ENCODE measurements around the gene ARHGEF6.

The ARHGEF6 gene

DNA sequence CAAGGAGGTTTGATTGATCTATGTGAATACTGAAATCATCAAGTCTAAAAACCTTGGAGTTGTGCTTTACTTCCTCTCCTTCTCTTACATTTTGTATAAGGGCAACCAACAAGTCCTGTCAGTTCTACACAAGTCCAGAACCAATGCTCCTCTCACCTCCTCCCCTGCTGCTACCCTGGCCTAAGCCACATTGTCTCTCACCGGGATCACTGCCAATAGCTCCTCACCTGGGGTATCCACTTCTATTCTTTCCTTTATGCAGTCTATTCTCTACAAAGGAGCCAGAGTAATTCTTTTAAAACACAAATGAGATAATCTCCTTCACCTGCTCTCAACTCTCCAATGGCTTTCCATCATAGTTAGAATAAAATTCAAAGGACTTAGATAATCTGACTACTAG lies 13.3 kb upstream of the ARHGEF6 start:
- no peak for DNase-seq (ENCODE audit: low read depth)
- TF ChIP-seq MYC (IDR thresholded peaks at IDR 0.05; ENCODE audit: low read depth, low read length) (no peak), POLR2A (IDR thresholded peaks at IDR 0.05; ENCODE audit: extremely low read depth, insufficient read length) (no peak)
- TF ChIP-seq, protein P1, sequence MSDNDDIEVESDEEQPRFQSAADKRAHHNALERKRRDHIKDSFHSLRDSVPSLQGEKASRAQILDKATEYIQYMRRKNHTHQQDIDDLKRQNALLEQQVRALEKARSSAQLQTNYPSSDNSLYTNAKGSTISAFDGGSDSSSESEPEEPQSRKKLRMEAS (IDR thresholded peaks at IDR 0.05; ENCODE audit: low read depth, low read length), result no peak
- TF ChIP-seq, protein P2, sequence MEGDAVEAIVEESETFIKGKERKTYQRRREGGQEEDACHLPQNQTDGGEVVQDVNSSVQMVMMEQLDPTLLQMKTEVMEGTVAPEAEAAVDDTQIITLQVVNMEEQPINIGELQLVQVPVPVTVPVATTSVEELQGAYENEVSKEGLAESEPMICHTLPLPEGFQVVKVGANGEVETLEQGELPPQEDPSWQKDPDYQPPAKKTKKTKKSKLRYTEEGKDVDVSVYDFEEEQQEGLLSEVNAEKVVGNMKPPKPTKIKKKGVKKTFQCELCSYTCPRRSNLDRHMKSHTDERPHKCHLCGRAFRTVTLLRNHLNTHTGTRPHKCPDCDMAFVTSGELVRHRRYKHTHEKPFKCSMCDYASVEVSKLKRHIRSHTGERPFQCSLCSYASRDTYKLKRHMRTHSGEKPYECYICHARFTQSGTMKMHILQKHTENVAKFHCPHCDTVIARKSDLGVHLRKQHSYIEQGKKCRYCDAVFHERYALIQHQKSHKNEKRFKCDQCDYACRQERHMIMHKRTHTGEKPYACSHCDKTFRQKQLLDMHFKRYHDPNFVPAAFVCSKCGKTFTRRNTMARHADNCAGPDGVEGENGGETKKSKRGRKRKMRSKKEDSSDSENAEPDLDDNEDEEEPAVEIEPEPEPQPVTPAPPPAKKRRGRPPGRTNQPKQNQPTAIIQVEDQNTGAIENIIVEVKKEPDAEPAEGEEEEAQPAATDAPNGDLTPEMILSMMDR (IDR thresholded peaks at IDR 0.05; ENCODE audit: low read depth, low read length), result no peak
- no peak overlapping the region for H3K4me3 ChIP-seq (ENCODE audit: low read depth, low read length)

DNA sequence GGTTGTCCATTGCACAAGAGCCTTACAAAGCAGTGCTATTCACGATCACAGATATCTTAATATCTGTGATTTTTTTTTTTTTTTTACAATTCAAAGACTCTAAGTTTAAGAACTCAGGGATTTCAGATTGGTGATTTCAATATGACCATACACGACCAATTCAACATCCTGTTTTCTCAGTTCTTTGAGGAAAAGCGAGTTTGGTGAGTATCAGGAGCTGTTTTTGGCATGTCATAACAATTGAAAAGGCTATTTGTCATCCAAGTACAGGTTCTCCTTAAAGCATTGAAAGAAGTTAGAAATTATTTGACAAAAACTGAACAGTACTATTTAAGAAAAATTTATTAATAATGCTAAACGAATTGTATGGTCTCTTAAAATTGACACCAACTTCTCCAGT lies 9.1 kb upstream of the ARHGEF6 start:
- H3K4me3 ChIP-seq (ENCODE audit: low read depth, low read length), result no peak overlapping the region
- no peak for DNase-seq (ENCODE audit: low read depth)
- TF ChIP-seq MYC (IDR thresholded peaks at IDR 0.05; ENCODE audit: low read depth, low read length) (no peak), POLR2A (IDR thresholded peaks at IDR 0.05; ENCODE audit: extremely low read depth, insufficient read length) (no peak)
- TF ChIP-seq, protein P2 (IDR thresholded peaks at IDR 0.05; ENCODE audit: low read depth, low read length), result no peak
- TF ChIP-seq, protein P1 (IDR thresholded peaks at IDR 0.05; ENCODE audit: low read depth, low read length), result no peak

DNA sequence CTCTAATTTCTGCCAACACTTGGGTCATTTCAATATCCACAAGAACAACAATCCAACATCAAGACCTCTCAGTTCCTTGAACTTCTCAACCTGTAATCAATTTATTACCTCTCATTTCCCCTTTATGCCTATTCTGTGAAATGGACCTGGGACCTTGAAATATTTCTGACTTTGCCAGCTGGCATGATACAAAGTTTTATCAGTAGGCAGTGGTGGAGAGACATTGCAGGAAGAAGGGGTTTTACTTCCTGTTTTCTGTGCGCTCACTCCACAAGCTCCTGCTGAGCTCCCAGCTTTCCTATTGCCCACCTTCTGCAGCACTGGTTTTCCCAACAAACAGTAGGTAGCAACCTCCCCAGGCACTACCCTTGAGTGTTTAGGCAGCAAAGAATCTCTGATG lies 3.5 kb upstream of the ARHGEF6 start:
- peak; percentile 67 for DNase-seq (ENCODE audit: low read depth)
- H3K4me3 ChIP-seq (ENCODE audit: low read depth, low read length), result peak overlapping the region; percentile 21
- TF ChIP-seq POLR2A (IDR thresholded peaks at IDR 0.05; ENCODE audit: extremely low read depth, insufficient read length) (no peak), MYC (IDR thresholded peaks at IDR 0.05; ENCODE audit: low read depth, low read length) (no peak)
- TF ChIP-seq, protein P2 (IDR thresholded peaks at IDR 0.05; ENCODE audit: low read depth, low read length), result no peak
- TF ChIP-seq, protein P1 (IDR thresholded peaks at IDR 0.05; ENCODE audit: low read depth, low read length), result no peak

DNA sequence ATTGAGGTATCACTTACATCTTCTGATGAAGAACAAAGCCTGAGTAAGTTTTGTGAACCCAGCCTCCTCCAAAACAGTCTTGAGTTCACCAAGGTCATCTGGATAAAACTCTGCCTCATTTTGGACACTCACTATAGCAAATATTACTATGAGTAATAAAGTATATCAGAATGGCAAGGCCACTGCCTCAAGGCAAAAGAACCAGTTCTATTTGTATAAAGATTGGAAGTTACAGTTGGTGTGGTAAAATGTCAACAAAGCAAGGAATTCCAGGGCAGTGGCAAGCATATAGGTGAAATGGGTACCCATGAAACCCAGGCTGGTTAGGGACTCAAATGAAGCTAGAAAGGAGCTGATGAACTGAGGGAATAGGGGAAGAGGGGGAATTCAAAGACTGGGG lies 2.4 kb upstream of the ARHGEF6 start:
- TF ChIP-seq, protein P2 (IDR thresholded peaks at IDR 0.05; ENCODE audit: low read depth, low read length), result no peak
- TF ChIP-seq, protein P1 (IDR thresholded peaks at IDR 0.05; ENCODE audit: low read depth, low read length), result no peak
- TF ChIP-seq MYC (IDR thresholded peaks at IDR 0.05; ENCODE audit: low read depth, low read length), result no peak
- H3K4me3 ChIP-seq (ENCODE audit: low read depth, low read length), result no peak overlapping the region
- DNase-seq (ENCODE audit: low read depth), result no peak

DNA sequence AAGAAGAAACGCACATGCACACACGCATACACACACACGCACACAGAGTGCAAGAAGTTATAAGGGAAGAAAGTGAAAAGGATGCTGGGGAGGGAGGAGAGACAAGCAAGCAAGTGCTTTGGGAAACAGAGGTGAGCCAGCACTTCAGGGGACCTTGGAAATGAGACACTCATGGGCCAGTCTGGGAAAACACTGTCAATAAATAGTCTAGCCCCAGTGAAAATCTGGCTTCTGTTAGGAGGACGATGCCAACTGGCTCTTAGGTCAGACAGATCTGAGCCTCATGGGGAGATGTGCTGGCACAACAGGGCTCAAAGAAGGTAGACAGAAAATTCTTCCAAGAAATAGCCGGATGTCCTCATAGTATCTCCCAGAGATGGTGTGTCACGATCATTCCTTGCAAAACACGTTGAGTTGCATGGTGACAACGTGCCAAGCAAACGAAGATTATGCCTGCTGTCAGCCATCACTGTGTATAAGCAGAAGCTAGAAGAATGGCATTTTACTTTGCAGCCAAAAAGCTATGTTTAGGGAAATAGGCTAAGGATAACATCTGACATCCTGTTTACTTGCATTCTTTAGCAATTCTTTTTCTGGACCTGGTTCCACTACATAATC lies 557 bp upstream of the ARHGEF6 start:
- no peak for TF ChIP-seq POLR2A (IDR thresholded peaks at IDR 0.05; ENCODE audit: extremely low read depth, insufficient read length)
- TF ChIP-seq, protein P1 (IDR thresholded peaks at IDR 0.05; ENCODE audit: low read depth, low read length), result no peak
- TF ChIP-seq, protein P2 (IDR thresholded peaks at IDR 0.05; ENCODE audit: low read depth, low read length), result no peak
- no peak for TF ChIP-seq MYC (IDR thresholded peaks at IDR 0.05; ENCODE audit: low read depth, low read length)
- DNase-seq (ENCODE audit: low read depth), result peak; percentile 46
- peak overlapping the region; percentile 94 for H3K4me3 ChIP-seq (ENCODE audit: low read depth, low read length)
